Limb (tissue), 2 donors: ENCODE measurements around the gene PRKCE.

Experiments used
- DNase-seq, 2 donors: peaks; one replicate each; pipeline ENCODE4 v3.0.0-alpha.2; 2016; ENCODE audit errors: extremely low spot score in 2 of 2

Gene PRKCE

DNA sequence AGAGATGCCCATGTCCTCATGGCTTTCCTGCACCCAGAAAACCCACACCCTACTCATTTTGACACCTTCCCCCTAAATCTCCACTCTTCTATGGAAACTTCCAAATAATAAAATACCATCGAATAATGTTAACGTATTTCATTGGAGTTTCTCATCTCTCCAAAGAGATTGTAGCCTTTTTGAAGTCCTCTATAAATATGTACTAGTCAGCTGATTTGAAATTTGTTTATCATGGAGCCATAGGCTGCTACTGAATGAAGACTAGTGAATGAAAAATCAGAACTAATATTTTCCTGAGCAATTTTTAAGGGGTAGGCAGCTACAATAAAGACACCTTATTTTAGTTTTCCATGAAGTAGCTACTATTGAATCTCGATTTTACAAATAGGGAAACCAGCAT, 419.6 kb downstream of the PRKCE start:
- DNase-seq = no peak

DNA sequence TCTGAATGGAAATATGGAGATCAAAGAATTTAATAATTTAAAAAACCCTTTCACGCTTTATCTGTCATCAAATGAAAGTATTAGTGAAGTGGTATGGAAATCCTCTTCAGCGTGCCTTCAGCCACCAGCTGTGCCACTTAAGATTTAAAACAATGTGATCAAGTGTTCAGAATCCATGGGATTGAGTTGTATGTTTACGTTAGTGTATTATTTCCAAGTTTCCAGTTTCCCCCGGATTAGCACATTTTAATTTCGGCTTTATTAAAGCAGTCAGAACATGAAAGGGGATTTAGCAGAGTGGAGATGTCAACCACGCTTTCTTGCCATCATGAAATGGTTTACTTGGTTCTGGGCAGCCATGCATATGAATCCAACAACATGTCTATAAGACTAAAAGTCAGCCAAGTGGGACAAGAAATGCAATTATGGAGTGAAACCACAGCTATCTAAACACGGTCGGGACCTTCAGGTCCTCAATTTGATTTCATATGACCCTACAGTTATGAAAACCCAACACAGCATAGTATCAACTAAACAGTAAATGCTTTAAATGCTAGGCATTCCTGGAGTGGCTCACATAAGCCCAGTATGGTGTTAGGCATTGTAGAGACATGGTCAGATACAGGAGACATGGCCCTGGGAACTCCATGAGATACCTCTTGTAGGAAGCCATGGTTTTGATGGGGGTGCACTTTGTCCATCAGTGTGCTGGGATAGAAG, 420.8 kb downstream of the PRKCE start:
- no peak for DNase-seq

DNA sequence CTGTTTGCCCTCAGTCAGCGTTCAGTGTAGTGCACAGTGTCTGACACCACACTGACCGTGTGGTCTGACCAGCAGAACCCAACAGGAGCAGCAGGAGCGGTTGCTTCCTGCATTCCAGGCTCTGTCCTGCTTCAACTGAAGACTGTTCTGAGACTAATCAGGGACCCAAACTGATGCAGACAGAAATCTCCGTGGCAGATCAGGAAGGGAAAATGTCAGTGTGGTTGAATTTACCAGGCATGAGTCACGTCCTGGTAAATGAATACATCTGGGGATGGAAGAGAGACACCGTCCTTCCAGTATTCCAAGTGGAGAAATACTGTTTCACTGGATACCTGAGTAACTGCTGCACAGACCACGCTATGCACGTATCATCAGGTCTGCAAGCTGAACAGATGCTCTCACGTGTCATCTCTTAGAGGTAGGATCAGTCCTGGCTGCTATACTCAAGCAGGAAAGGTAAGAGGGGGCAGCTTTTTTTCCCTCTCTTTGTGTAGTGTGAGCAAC, 422.1 kb downstream of the PRKCE start:
- no peak for DNase-seq

DNA sequence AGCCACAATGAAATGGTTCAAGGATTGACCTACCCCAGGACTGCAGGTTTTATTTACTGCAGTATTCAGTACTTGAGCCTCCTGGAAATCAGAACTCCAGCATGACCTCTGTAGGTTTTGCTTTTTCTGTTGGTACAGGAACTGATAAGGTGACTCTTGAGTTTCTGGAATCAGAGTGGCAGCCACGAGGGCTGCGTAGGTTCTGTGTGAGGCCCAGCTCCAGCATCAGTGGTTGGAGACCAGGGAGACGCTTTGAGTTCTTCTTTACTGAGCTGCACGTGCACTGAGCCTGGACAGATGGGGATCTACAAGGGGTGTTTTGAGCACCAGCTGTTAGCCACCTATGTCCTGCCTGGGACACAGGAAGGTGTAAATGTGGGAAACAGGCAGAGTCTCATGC, 423.0 kb downstream of the PRKCE start:
- no peak for DNase-seq

DNA sequence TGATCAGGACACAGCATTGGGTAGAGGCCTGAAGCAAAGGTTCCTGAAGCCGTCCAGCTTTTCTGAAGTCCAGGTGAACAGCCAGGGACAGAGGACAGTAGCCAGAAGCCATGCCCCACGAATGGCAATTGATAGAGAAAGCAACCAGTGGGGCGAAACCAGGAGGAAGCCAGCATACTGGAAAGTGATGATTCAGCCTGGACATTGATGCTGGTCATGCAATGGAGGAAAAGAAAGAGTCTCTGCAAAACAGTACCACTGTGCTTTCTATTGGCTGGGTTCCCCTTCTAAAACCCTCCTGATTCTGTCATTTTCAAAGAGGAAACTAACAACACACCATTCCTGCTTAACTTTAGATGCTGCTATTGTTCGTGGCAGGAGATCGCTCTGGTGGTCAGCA, 424.4 kb downstream of the PRKCE start:
- DNase-seq = no peak

DNA sequence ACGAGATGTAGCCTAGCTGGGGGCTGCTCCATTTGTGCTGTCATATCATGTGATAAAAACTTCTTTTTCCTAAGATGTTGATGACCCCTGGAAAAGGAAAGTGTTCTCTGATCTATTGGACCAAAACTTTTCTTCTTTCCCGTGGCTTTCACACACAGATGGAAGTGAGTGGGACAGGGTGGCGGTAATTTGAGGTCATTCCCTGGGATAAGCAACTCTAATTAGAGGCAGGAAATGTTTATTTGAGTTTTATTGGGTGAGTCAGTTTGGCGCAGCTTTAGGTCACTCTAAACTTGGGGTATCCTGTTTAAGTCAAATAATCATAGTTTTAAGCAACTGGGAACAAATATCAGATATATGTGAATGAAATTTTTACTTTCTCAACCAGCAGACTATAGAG, 424.8 kb downstream of the PRKCE start:
- DNase-seq = no peak

DNA sequence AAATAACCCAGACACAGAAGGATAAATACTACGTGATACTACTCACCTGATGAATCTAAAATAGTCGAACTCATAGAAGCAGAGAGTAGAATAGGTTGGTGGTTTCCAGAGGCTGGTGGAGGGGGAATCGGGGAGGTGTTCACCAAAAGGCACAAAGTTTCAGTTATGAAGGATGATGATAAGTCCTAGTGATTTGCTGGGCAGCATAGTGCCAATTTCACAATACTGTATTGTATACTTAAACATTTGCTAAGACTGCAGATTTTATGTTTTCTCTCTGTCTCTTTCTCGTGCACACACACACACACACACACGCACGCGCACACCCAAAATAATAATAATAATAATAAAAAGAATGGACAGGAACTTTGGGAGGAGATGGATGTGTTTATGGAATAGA, 425.4 kb downstream of the PRKCE start:
- no peak for DNase-seq

DNA sequence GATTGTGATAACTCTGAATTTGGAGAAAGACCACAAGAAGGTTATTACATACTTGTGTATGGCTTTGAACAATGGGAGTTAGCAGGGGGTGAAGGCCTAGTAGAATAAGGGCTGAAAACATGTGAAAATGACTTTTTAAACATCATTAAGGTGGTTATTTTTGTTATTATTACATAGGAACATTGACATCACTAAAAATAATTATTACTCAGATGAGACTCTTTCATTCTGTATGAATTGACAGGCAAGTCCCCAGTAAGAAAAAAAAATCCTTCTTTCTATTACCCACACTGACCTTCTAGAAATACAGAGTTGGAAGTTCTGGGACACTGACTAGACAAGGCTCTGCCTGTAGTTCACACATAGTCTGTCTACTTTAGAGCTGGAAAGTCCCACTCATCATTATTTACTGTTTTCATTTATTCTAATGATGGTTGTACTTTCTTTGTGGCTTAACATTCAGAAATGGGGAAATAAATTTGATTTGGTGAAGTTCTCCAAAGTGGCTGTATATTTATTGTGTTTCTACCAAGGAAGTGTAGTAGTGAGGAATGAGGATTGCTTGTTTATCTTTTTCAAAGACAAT, 426.1 kb downstream of the PRKCE start:
- DNase-seq = no peak

DNA sequence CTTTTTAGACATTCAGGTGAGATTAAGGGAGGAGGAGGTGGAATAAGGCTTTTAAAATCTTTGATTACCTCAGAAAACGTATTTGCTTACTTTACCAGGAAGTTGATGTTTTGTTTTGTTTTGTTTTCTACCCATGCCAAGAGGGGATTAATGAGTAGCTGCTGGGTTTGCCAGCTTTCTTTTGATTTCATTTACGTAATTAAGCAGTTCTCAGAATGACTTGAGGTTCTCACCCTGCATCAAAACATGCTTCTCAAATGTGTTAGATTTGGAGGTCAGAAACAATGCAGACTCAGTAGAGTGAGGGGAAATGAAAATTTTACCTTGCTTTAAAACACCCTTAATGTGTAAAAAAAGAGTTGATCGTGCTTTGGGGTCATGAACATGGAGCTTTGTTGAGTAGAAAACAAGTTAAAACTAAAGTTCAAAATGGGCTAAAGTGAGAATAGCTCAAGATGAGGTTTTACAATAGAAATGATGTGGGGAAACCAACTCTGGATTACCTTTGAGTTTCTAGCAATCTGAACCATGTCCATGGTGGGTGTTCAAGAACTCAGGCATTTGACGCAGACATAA, 428.6 kb downstream of the PRKCE start:
- no peak for DNase-seq

DNA sequence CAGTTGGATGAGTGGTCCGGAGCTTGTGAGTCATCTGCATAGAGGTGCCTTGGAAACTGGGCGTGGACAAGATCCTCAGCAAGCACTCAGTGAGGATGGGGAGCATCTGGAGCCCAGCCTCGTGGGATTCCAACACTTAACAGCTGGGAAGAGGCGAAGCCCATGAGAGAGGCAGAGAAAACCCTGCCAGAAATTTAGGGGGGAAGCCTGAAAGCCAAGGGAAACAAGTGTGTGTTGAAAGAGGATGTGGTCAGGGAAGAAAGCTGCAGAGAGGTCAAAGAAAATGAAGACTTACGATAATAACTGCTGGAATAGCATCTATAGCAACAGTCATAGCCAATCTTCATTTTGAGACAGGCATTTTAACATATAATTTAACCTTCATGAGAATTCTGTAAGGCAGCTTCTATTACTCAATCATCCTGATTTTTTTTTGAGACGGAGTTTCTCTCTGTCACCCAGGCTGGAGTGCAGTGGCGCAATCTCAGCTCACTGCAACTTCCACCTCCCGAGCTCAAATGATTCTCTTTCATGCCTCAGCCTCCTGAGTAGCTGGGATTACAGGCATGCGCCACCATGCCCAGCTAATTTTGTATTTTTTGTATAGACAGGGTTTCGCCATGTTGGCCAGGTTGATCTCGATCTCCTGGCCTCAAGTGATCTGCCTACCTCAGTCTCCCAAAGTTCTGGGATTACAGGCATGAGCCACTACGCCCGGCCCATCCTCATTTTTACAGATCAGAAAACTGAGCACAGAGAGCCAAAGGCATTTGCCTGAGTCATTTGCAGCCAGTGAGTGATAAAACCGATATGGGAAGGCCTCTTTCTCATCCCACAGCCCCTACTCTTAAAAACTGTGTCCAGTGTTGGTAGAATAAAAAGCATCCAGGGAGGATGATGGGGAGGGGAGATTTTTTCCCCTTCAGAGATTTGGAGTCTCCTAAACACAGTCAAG, 431.3 kb downstream of the PRKCE start:
- DNase-seq = no peak

DNA sequence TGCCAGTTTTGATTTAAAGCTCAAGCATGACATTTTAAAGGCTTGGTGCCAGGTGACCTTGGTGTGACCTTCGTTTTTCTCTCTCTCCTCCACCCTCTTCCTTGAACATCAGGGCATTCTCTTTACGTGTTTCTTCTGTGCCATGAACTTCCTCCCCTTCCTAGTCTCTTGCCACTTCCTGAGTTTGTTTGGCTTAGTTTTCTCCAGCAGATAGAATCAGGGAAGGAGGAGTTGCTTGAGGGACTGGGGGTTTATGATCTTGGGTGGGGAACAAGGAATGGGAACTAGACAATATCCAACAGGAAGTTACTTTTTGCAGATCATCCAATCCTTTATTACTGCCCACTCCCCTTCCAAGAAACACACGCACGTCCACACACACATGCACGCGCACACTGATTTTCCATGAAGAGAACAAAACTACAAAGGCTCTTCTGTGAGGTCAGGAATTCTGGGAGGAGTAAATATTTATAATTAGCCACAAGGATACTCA, 435.1 kb downstream of the PRKCE start:
- no peak for DNase-seq

DNA sequence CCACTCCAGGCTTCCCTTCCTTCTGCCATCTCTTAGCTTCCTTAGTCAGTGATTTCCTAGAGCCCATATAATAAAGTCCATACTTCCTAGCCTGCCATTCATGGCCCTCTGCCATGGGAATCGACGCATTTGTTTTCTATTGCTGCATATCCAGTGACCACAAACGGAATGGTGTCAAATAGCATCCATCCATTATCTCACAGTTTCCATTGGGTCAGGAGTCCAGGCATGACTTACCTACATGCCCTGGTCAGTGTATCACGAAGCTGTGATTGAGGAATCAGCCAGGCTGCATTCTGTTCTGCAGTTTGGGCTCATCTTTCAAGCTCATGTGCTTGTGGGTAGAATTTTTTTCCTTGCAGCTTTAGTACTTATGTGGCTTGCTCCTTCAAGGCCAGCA, 436.0 kb downstream of the PRKCE start:
- DNase-seq = no peak

DNA sequence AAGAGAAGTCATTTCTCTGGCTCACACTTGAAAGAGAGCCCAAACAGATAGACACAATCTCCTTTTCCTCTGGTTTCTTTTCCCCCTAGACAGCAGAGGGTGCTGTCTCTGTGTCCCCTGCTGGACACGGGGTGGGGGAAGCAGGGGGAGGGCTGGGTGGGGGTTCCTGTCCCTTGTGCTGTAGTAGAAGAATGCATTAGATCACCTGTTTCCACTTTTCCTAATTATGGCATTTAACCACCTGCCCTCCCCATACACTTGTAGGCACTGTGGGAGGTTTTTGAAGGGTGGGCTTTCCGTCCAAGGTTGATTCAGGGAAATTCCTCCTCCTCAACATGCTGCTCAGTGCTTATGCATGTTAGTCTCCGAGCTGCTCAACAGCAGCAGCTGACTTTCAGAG, 439.5 kb downstream of the PRKCE start:
- no peak for DNase-seq

DNA sequence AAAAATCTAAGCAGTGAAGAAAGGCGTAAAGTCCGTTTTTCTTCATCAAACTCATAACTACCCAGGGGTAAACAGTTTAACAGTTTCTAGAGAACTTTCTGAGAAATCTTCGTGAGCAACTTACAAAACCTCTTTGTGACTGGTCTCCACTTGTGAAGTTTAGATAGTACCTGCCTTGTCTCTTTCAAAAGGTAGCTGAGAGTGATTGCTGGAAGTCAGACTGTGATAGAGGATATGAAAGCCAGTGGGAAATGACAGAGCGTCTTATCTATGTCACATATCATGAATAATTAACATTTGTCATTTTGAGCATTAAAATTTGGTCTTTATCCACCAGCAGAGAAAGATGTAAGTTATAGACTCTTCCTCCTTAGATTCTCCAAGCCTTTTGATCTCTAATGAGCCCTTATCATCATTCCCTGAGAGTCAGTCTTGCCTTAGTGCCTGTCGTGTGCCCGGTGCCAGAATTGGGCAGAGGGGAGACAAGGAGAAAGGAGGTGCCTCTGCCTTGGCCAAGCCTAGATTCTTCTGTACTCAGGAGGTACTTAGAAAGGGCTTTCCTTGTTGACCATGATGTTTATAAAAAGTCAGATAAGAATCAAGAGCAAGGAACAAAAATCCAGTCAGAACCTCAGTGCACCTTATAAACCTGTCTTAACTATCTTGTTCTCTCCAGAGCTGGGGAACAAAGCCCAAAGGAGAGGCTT, 440.6 kb downstream of the PRKCE start:
- no peak for DNase-seq

DNA sequence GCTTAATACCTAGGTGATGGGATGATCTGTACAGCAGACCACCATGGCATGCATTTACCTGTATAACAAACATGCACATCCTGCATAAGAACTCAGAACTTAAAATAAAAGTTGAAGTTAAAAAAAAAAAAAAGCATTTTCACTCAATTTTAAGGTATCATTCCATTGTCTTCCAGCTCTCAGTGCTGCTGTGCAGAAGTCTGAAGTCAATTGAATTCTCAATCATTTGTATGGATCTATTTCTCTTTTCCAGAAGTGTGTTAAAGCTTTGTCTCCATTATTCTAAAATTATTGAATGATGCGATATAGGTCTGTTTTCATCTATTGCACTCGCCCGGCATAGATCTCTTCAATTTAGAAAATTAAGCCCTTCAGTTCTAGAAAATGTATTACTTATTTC, 443.2 kb downstream of the PRKCE start:
- DNase-seq = no peak

DNA sequence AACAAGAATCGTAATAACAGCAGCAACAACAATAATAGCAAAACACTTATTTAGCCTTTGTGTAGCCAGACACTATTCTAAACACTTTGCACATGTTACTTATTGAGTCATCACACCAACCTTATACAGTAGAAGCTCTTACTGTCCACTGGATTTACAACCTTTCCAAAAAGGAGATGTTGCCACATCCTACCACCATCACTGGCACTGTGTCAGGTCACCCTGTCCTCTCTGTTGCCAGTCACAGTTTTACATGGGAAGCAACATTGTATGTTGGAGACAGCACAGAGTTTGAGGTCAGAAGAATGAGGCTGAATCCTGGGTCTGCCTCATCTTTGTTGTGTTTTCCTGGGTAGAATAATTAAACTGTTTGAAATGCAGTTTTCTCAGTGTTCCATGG, 444.4 kb downstream of the PRKCE start:
- no peak for DNase-seq

DNA sequence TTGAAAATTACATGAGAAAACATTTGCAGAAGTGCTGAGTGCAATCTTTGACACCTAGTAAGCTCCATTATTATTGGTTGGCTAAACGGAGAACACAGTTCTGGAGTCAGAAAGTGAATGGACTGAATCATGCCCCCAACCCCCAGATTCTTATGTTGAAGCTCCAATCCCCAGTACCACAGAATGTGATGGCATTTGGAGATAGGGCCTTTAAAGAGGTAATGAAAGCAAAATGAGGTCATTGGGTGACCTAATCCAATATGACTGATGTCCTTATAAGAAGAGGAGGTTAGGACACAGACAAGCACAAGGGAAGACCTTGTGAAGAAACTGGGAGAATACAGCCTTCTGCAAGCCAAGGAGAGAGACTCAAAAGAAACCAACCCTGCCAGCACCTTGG, 444.8 kb downstream of the PRKCE start:
- no peak for DNase-seq

DNA sequence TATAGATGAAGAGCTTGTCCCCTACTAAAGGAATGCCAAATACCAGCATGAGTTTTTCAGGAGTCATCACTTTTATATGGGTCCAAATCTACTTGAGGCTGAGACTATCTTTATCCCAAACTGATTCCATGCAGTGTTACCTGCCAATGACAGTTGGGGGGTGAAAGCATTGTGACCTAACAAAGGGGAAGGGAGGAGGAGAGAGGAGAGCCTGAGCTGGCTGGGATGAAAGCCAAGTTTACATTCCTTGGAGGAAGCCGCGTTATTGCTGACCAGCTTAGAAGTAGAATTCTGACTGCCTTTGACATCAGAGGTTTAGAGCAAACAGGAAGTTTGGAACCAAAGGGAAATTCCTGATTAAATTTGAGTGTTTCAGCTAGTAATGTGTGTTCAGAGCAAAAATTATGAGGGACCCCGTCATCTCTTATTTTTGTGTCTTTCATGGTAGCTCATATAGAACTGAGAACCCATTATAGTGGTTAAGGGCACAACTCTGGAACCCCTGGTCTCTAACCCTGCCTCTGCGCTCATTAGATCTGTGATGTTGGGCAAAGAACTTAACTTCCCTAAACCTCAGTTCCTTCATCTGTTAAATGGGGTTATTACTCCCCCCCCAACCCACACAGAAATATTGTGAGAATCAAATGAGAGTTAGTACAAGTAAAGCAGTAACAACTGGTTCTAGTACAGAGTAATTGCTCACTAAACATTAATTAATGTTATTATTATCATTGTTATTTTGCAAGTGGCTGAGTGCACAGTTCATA, 446.4 kb downstream of the PRKCE start:
- DNase-seq = peak; percentile 67 to 86

DNA sequence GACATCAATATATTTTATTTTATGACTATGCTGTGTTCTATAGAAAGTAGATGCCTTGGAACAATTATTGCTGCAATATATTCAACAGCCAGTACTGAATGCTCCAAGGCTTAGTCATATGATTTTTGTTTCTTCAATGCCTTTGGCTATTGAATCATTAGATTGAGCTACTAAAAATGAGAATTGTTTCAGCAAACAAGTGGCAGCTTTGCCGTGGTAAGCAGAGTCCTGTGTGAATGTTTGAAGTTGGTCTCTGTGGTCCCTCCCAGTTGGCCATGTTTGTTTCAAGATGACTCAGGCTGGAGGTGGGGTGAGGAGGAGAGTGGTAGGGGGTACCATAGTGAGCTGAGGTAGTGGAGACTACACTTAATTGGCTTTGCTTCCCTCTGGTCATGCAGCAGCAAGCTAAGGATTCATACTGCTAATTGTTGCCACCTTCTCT, 447.2 kb downstream of the PRKCE start:
- DNase-seq = no peak

DNA sequence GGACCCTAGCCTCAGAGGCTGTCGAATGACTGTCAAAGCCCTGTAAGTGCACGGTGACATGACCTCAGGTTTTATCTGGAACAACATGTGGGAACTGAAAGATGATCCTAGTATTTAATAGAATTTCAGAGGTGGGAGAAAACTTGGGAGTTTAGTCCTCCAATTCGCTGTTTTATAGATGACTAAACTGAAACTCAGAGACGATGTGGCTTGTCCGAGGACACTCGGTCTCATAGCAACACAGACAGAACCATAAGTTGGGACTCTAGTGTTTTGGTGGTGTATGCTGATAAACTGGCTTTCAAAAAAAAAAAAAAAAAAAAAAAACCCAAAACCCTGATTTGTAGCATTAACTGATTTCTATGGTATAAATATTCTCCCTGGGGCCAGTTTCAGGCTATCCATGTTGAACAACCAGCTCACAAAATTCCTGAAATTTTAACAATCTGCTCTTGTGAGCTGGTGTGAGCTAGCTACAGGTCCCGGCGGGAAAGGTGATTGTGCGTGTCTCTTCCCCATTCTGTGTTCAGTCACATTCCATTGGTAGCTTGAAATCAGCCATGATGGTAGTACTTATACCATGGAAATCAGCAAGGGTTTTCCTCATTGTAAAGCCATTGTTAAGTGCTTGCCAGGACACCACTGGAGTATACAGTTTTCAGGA, 450.2 kb downstream of the PRKCE start:
- no peak for DNase-seq
